Naive B cell (primary cell): ENCODE data around the gene BCO2. TPM values are rescaled to one million over a fixed set of nuclear protein-coding genes. Genes with fewer than 3 reads are reported as not detected.
"Not testable (repeated sequence)": the region's sequence is repeated elsewhere in the genome, so short reads cannot be mapped to it uniquely, and the experiment has no call there.

ENCODE experiments used
- ATAC-seq, 2 donors: fragments of 150-1000 bp; cut with Tn5 transposase; 2 replicates each; pipeline ENCODE4 v1.10.0; 2021; ENCODE audit warnings: low read depth in 2 of 2, mild to moderate bottlenecking in 2 of 2, moderate library complexity in 2 of 2
- DNase-seq: peaks from one replicate; pipeline ENCODE4 v3.0.0; 2022
- H3K27ac Mint-ChIP-seq, 6 donors: one replicate each; pipeline ENCODE4 v1.8.0; 2020 to 2022; ENCODE audit warnings: mild to moderate bottlenecking in 6 of 6, mixed read lengths in 6 of 6, moderate library complexity in 5 of 6, inconsistent platforms in 2 of 6
- H3K27me3 Mint-ChIP-seq, 3 donors: one replicate each; pipeline ENCODE4 v1.8.0; 2021 to 2022; ENCODE audit warnings: mixed read lengths in 3 of 3, mild to moderate bottlenecking in 1 of 3
- H3K36me3 Mint-ChIP-seq, 2 donors: one replicate each; pipeline ENCODE4 v1.8.0; 2020 to 2022; ENCODE audit warnings: mixed read lengths in 2 of 2, inconsistent platforms in 1 of 2, mild to moderate bottlenecking in 1 of 2
- H3K4me1 Mint-ChIP-seq, 3 donors: one replicate each; pipeline ENCODE4 v1.8.0; 2020 to 2022; ENCODE audit warnings: mixed read lengths in 3 of 3, inconsistent platforms in 1 of 3, mild to moderate bottlenecking in 1 of 3, moderate library complexity in 1 of 3
- H3K4me3 Mint-ChIP-seq, 8 donors: one replicate each; pipeline ENCODE4 v1.8.0; 2020 to 2022; ENCODE audit warnings: mild to moderate bottlenecking in 8 of 8, mixed read lengths in 8 of 8, moderate library complexity in 8 of 8, inconsistent platforms in 2 of 8
- H3K9me3 Mint-ChIP-seq, 7 donors: one replicate each; pipeline ENCODE4 v1.8.0; 2020 to 2022; ENCODE audit warnings: mixed read lengths in 7 of 7, mild to moderate bottlenecking in 5 of 7, inconsistent platforms in 2 of 7, moderate library complexity in 1 of 7
- polyA plus RNA-seq, 6 donors: library from polyadenylated mRNA; unstranded; fragments of 300-500 nt; fragmentation: Illumina TruSeq; gene quantifications; one replicate each; pipeline ENCODE4 v1.2.3, GENCODE V29; 2021; ENCODE audit warnings: low read depth in 6 of 6

The BCO2 gene
- polyA plus RNA-seq, 6 donors from 2014 or later: 0.57 to 1.2 TPM; not detected in 4

- Mint-ChIP-seq H3K4me3 (no peak overlapping the region), H3K4me1 (peaks cover 6 to 7% (median 6%) of the 10 kb centered on the region in 3 donors)
Measured at GRCh38 chr11:112160091-112160848, 15.0 kb upstream of the BCO2 start.

GRCh38 chr11:112161012-112161411, 14.3 kb upstream of the BCO2 start:
- DNase-seq: no peak

More at GRCh38 chr11:112160091-112160848, 15.0 kb upstream of the BCO2 start:
- Mint-ChIP-seq H3K27me3 (peaks cover 13 to 18% (median 13%) of the 10 kb centered on the region in 3 donors), H3K9me3 (peaks cover 0 to 2% (median 0%) of the 10 kb centered on the region in 7 donors), H3K27ac (peak overlapping the region in 1 of 6 donors; percentile 7), H3K36me3 (peaks cover 0 to 17% of the 10 kb centered on the region in 2 donors)
- no peak for DNase-seq
- no peak for ATAC-seq

DNA sequence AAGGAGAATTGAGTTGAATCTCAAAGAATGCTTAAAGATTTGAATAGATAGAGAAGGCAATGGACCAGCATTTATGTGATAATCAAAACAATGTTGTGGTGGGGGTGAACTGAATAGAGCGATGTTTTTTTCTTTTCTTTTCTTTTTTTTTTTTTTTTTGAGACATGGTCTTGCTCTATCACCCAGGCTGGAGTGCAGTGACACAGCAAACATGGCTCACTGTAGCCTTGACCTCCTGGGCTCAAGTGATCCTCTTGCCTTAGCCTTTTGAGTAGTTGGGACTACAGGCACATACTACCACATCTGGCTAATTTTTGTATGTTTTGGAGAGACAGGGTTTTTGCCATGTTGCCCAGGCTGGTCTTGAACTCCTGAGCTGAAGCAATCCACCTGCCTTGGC, 13.1 kb upstream of the BCO2 start:
- not testable (repeated sequence) for ATAC-seq, H3K4me3 Mint-ChIP-seq

More at GRCh38 chr11:112161012-112161411, 14.3 kb upstream of the BCO2 start:
- peaks cover 0 to 17% of the 10 kb centered on the region in 2 donors for H3K36me3 Mint-ChIP-seq
- H3K27me3 Mint-ChIP-seq: peaks cover 13 to 18% (median 13%) of the 10 kb centered on the region in 3 donors
- H3K9me3 Mint-ChIP-seq: peaks cover 0 to 2% (median 0%) of the 10 kb centered on the region in 7 donors
- no peak overlapping the region for H3K27ac Mint-ChIP-seq
- H3K4me3 Mint-ChIP-seq: no peak overlapping the region
- no peak for ATAC-seq
- H3K4me1 Mint-ChIP-seq: peaks cover 6 to 7% (median 6%) of the 10 kb centered on the region in 3 donors

GRCh38 chr11:112162761-112163546, 12.4 kb upstream of the BCO2 start:
- H3K4me1 Mint-ChIP-seq: peaks cover 6 to 7% (median 6%) of the 10 kb centered on the region in 3 donors
- peaks cover 0 to 18% of the 10 kb centered on the region in 2 donors for H3K36me3 Mint-ChIP-seq
- H3K9me3 Mint-ChIP-seq: peaks cover 0 to 2% (median 0%) of the 10 kb centered on the region in 7 donors
- DNase-seq (no peak), ATAC-seq (no peak)
- H3K4me3 Mint-ChIP-seq: no peak overlapping the region
- H3K27ac Mint-ChIP-seq: no peak overlapping the region
- H3K27me3 Mint-ChIP-seq: peaks cover 18 to 26% (median 23%) of the 10 kb centered on the region in 3 donors

More for the DNA sequence above, 13.1 kb upstream of the BCO2 start:
- peaks cover 18 to 20% (median 20%) of the 10 kb centered on the region in 3 donors for H3K27me3 Mint-ChIP-seq
- H3K4me1 Mint-ChIP-seq, DNase-seq, H3K9me3 Mint-ChIP-seq, H3K27ac Mint-ChIP-seq: not testable (repeated sequence)
- peaks cover 0 to 22% of the 10 kb centered on the region in 2 donors for H3K36me3 Mint-ChIP-seq

GRCh38 chr11:112163875-112164685, 11.2 kb upstream of the BCO2 start, which contains the start of gene IL18:
IL18 (minus strand) TSS chr11:112164094; CDS start chr11:112155053, 9,041 bp downstream.
- H3K9me3 Mint-ChIP-seq: peaks cover 0 to 2% (median 0%) of the 10 kb centered on the region in 7 donors
- H3K4me1 Mint-ChIP-seq: peaks cover 6 to 7% (median 6%) of the 10 kb centered on the region in 3 donors
- DNase-seq (no peak), ATAC-seq (peak in 1 of 2 donors; percentile 41)
- peaks cover 0 to 18% of the 10 kb centered on the region in 2 donors for H3K36me3 Mint-ChIP-seq
- H3K27me3 Mint-ChIP-seq: peaks cover 18 to 26% (median 23%) of the 10 kb centered on the region in 3 donors
- peak within 1 kb of the TSS in 2 of 6 donors; percentile 34 to 89 for H3K27ac Mint-ChIP-seq
- H3K4me3 Mint-ChIP-seq: peak within 1 kb of the TSS; percentile 31 to 85 (median 77)

DNA sequence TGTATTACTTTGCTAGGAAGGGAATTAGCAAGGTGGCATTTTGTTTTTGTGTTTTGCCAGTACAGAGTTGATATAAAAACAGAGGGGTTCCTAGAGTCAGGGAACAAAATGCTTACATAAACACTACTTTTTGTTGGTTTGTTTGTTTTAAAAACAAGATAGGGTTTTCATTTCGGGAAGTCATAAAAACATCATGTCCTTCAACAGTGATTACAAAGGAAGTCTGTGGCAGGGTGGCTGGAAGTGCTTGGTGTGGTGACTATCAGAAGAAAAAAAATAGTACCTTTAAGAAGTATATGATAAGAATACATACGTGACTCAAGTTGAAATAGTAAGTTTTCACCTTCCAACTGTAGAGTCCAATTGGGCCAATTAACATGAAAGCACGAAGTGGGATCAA, 10.3 kb upstream of the BCO2 start:
- Mint-ChIP-seq H3K27me3 (peaks cover 15 to 26% (median 23%) of the 10 kb centered on the region in 3 donors), H3K4me3 (no peak overlapping the region), H3K4me1 (peaks cover 6 to 7% (median 6%) of the 10 kb centered on the region in 3 donors), H3K36me3 (peaks cover 0 to 18% of the 10 kb centered on the region in 2 donors), H3K9me3 (peaks cover 0 to 2% (median 0%) of the 10 kb centered on the region in 7 donors), H3K27ac (no peak overlapping the region)
- DNase-seq (no peak), ATAC-seq (no peak)

DNA sequence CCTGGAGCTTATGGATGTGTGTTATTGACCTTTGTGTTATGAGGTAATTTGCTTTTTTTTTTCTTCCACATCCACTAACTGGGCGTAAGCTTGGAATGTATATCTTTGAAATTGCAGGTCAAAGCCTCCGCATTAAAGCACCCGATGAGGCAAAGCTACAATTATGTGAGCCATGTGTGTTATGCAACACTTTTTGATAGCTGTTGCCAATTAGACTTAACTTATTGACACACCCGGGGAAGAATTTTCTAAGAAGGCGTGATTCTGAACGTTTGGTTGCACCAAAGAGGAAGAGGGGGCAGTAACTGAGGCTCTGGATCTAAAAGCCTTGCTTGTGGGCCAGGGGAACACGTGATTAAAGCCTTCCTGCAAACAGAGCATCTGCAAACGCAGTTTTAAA, 8.8 kb upstream of the BCO2 start:
- peaks cover 6 to 7% (median 6%) of the 10 kb centered on the region in 3 donors for H3K4me1 Mint-ChIP-seq
- no peak overlapping the region for H3K4me3 Mint-ChIP-seq
- H3K36me3 Mint-ChIP-seq: peaks cover 0 to 18% of the 10 kb centered on the region in 2 donors
- peaks cover 0 to 2% (median 0%) of the 10 kb centered on the region in 7 donors for H3K9me3 Mint-ChIP-seq
- H3K27me3 Mint-ChIP-seq: peaks cover 11 to 26% (median 23%) of the 10 kb centered on the region in 3 donors
- DNase-seq: no peak
- no peak overlapping the region for H3K27ac Mint-ChIP-seq
- no peak for ATAC-seq

GRCh38 chr11:112167145-112167544, 8.2 kb upstream of the BCO2 start, which contains the start of gene TEX12:
TEX12 (plus strand) TSS chr11:112167372; CDS start chr11:112169269, 1,897 bp downstream.
- peaks cover 6 to 7% (median 6%) of the 10 kb centered on the region in 3 donors for H3K4me1 Mint-ChIP-seq
- DNase-seq: no peak
- no peak within 1 kb of the TSS for H3K27ac Mint-ChIP-seq
- no peak within 1 kb of the TSS for H3K4me3 Mint-ChIP-seq
- peaks cover 0 to 2% (median 0%) of the 10 kb centered on the region in 7 donors for H3K9me3 Mint-ChIP-seq
- peaks cover 11 to 22% (median 18%) of the 10 kb centered on the region in 3 donors for H3K27me3 Mint-ChIP-seq
- peaks cover 0 to 13% of the 10 kb centered on the region in 2 donors for H3K36me3 Mint-ChIP-seq
- ATAC-seq: no peak

- Mint-ChIP-seq H3K4me1 (peaks cover 10 to 14% (median 11%) of the 10 kb centered on the region in 3 donors), H3K4me3 (no peak overlapping the region), H3K27ac (no peak overlapping the region), H3K36me3 (no peaks in the 10 kb centered on the region), H3K9me3 (no peaks in the 10 kb centered on the region), H3K27me3 (peaks cover 0 to 17% (median 15%) of the 10 kb centered on the region in 3 donors)
- no peak for DNase-seq
- ATAC-seq: no peak
Measured at GRCh38 chr11:112172362-112172994, 2.8 kb upstream of the BCO2 start.

DNA sequence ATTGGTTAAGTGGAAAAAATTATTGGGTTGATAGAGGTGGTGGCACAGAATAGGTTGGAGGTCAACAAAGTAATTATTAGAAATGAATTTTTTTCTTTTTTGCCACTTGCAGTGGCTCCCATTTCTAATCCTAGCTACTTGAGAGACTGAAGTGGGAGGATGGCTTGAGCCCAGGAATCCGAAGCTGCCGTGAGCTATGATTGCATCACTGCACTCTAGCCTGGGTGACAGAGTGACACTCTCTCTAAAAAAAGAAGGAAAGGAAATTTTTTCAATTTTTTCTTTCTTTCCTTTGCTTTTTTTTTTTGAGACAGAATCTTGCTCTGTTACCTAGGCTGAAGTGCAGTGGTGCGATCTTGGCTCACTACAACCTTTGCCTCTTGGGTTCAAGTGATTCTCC, 2.2 kb upstream of the BCO2 start:
- Mint-ChIP-seq H3K4me1 (peaks cover 10 to 14% (median 11%) of the 10 kb centered on the region in 3 donors), H3K36me3 (no peaks in the 10 kb centered on the region), H3K4me3 (no peak overlapping the region), H3K9me3 (no peaks in the 10 kb centered on the region), H3K27ac (no peak overlapping the region), H3K27me3 (peaks cover 0 to 15% (median 14%) of the 10 kb centered on the region in 3 donors)
- DNase-seq (no peak), ATAC-seq (no peak)

DNA sequence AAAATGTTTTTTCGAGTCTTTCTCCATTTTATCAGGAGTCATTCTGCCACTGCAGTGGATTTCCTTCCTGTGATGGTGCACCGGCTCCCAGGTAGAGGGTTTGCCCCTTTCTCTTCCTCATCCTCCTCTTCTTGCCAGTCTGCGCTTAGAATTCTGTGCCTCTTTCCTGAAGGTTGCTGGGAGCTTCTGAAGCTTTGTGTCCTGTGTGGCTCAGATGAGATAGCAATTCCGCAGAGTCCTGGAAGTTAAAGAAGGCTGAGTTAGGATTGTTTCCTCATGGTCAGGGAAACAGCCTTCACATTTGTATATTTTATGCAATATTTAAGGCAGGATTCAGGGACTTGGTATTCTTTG, 264 bp downstream of the BCO2 start:
- Mint-ChIP-seq H3K27me3 (peaks cover 0 to 15% (median 14%) of the 10 kb centered on the region in 3 donors), H3K27ac (peak overlapping the region in 1 of 6 donors; percentile 61), H3K4me3 (peak overlapping the region in 4 of 8 donors; percentile 43 to 74 (median 62)), H3K36me3 (no peaks in the 10 kb centered on the region), H3K4me1 (peaks cover 24 to 27% (median 26%) of the 10 kb centered on the region in 3 donors), H3K9me3 (no peaks in the 10 kb centered on the region)
- DNase-seq (no peak), ATAC-seq (no peak)

GRCh38 chr11:112176077-112176476, 765 bp downstream of the BCO2 start:
- H3K9me3 Mint-ChIP-seq: no peaks in the 10 kb centered on the region
- peaks cover 24 to 27% (median 26%) of the 10 kb centered on the region in 3 donors for H3K4me1 Mint-ChIP-seq
- H3K36me3 Mint-ChIP-seq: no peaks in the 10 kb centered on the region

More at GRCh38 chr11:112176077-112176476, 765 bp downstream of the BCO2 start:
- Mint-ChIP-seq H3K27ac (no peak overlapping the region), H3K4me3 (no peak overlapping the region), H3K27me3 (peaks cover 0 to 15% (median 14%) of the 10 kb centered on the region in 3 donors)
- DNase-seq (no peak), ATAC-seq (no peak)
